ENCODE data around the gene CYP11A1.

Gene CYP11A1

GRCh38 chr15:74367296-74367854 is at the start of gene CYP11A1:
Gene CYP11A1, minus strand, starts transcription at chr15:74367646. Its CDS starts 61 bp downstream, at chr15:74367585.
- no peak within 1 kb of the TSS for H2AFZ ChIP-seq (ENCODE audit: low read depth, low read length)
- no peaks in the 10 kb centered on the region for H3K36me3 ChIP-seq (ENCODE audit: insufficient read depth, low read length)
- H3K27me3 ChIP-seq (ENCODE audit: insufficient read depth, low read length): peaks cover 64% of the 10 kb centered on the region
- H3K9me3 ChIP-seq (ENCODE audit: low read length): no peaks in the 10 kb centered on the region
- no peaks in the 10 kb centered on the region for H3K4me1 ChIP-seq (ENCODE audit: insufficient read depth, low read length)
- H3K4me3 ChIP-seq (ENCODE audit: low read length): no peak within 1 kb of the TSS

GRCh38 chr15:74417225-74417624 is 49.8 kb upstream of the CYP11A1 start:
- Histone ChIP-seq H3K9me3 (ENCODE audit: low read length) (no peaks in the 10 kb centered on the region), H3K27me3 (ENCODE audit: insufficient read depth, low read length) (no peaks in the 10 kb centered on the region), H3K4me1 (ENCODE audit: insufficient read depth, low read length) (peaks cover 15% of the 10 kb centered on the region), H2AFZ (ENCODE audit: low read depth, low read length) (no peak overlapping the region), H3K4me3 (ENCODE audit: low read length) (no peak overlapping the region), H3K36me3 (ENCODE audit: insufficient read depth, low read length) (peaks cover 2% of the 10 kb centered on the region)

GRCh38 chr15:74415966-74416916 is 48.8 kb upstream of the CYP11A1 start:
- Histone ChIP-seq H3K36me3 (ENCODE audit: insufficient read depth, low read length) (peaks cover 2% of the 10 kb centered on the region), H3K4me3 (ENCODE audit: low read length) (no peak overlapping the region)

GRCh38 chr15:74414603-74415338 is 47.3 kb upstream of the CYP11A1 start:
- H2AFZ ChIP-seq (ENCODE audit: low read depth, low read length): no peak overlapping the region
- H3K4me3 ChIP-seq (ENCODE audit: low read length): no peak overlapping the region
- H3K36me3 ChIP-seq (ENCODE audit: insufficient read depth, low read length): peaks cover 2% of the 10 kb centered on the region
- no peaks in the 10 kb centered on the region for H3K27me3 ChIP-seq (ENCODE audit: insufficient read depth, low read length)
- no peaks in the 10 kb centered on the region for H3K4me1 ChIP-seq (ENCODE audit: insufficient read depth, low read length)
- no peaks in the 10 kb centered on the region for H3K9me3 ChIP-seq (ENCODE audit: low read length)

More at GRCh38 chr15:74415966-74416916, 48.8 kb upstream of the CYP11A1 start:
- no peaks in the 10 kb centered on the region for H3K27me3 ChIP-seq (ENCODE audit: insufficient read depth, low read length)
- H2AFZ ChIP-seq (ENCODE audit: low read depth, low read length): no peak overlapping the region
- H3K9me3 ChIP-seq (ENCODE audit: low read length): no peaks in the 10 kb centered on the region
- peaks cover 6% of the 10 kb centered on the region for H3K4me1 ChIP-seq (ENCODE audit: insufficient read depth, low read length)

- H3K27me3 ChIP-seq (ENCODE audit: insufficient read depth, low read length): no peaks in the 10 kb centered on the region
- no peak overlapping the region for H2AFZ ChIP-seq (ENCODE audit: low read depth, low read length)
- H3K4me1 ChIP-seq (ENCODE audit: insufficient read depth, low read length): no peaks in the 10 kb centered on the region
- H3K9me3 ChIP-seq (ENCODE audit: low read length): no peaks in the 10 kb centered on the region
- H3K4me3 ChIP-seq (ENCODE audit: low read length): no peak overlapping the region
- H3K36me3 ChIP-seq (ENCODE audit: insufficient read depth, low read length): peaks cover 2% of the 10 kb centered on the region
Observed at GRCh38 chr15:74414081-74414580, 46.7 kb upstream of the CYP11A1 start.

- no peak overlapping the region for H3K4me3 ChIP-seq (ENCODE audit: low read length)
- H3K27me3 ChIP-seq (ENCODE audit: insufficient read depth, low read length): no peaks in the 10 kb centered on the region
- no peaks in the 10 kb centered on the region for H3K4me1 ChIP-seq (ENCODE audit: insufficient read depth, low read length)
- H3K36me3 ChIP-seq (ENCODE audit: insufficient read depth, low read length): peaks cover 2% of the 10 kb centered on the region
- H2AFZ ChIP-seq (ENCODE audit: low read depth, low read length): no peak overlapping the region
- no peaks in the 10 kb centered on the region for H3K9me3 ChIP-seq (ENCODE audit: low read length)
Observed at GRCh38 chr15:74413350-74414080, 46.1 kb upstream of the CYP11A1 start.

- H3K27me3 ChIP-seq (ENCODE audit: insufficient read depth, low read length): no peaks in the 10 kb centered on the region
Observed at GRCh38 chr15:74412159-74412558, 44.7 kb upstream of the CYP11A1 start.

GRCh38 chr15:74411686-74412085 is 44.2 kb upstream of the CYP11A1 start:
- H3K9me3 ChIP-seq (ENCODE audit: low read length): no peaks in the 10 kb centered on the region
- H3K36me3 ChIP-seq (ENCODE audit: insufficient read depth, low read length): peaks cover 2% of the 10 kb centered on the region
- peaks cover 10% of the 10 kb centered on the region for H3K4me1 ChIP-seq (ENCODE audit: insufficient read depth, low read length)
- H2AFZ ChIP-seq (ENCODE audit: low read depth, low read length): no peak overlapping the region
- no peak overlapping the region for H3K4me3 ChIP-seq (ENCODE audit: low read length)
- H3K27me3 ChIP-seq (ENCODE audit: insufficient read depth, low read length): no peaks in the 10 kb centered on the region

More at GRCh38 chr15:74412159-74412558, 44.7 kb upstream of the CYP11A1 start:
- no peaks in the 10 kb centered on the region for H3K9me3 ChIP-seq (ENCODE audit: low read length)
- H3K4me3 ChIP-seq (ENCODE audit: low read length): no peak overlapping the region
- peaks cover 2% of the 10 kb centered on the region for H3K36me3 ChIP-seq (ENCODE audit: insufficient read depth, low read length)
- peaks cover 6% of the 10 kb centered on the region for H3K4me1 ChIP-seq (ENCODE audit: insufficient read depth, low read length)
- H2AFZ ChIP-seq (ENCODE audit: low read depth, low read length): no peak overlapping the region

- H3K4me3 ChIP-seq (ENCODE audit: low read length): no peak overlapping the region
- H3K9me3 ChIP-seq (ENCODE audit: low read length): no peaks in the 10 kb centered on the region
- no peaks in the 10 kb centered on the region for H3K36me3 ChIP-seq (ENCODE audit: insufficient read depth, low read length)
- H3K4me1 ChIP-seq (ENCODE audit: insufficient read depth, low read length): peaks cover 13% of the 10 kb centered on the region
- no peaks in the 10 kb centered on the region for H3K27me3 ChIP-seq (ENCODE audit: insufficient read depth, low read length)
- no peak overlapping the region for H2AFZ ChIP-seq (ENCODE audit: low read depth, low read length)
Observed at GRCh38 chr15:74410502-74410901, 43.1 kb upstream of the CYP11A1 start.

GRCh38 chr15:74409225-74409624 is 41.8 kb upstream of the CYP11A1 start:
- Histone ChIP-seq H3K36me3 (ENCODE audit: insufficient read depth, low read length) (no peaks in the 10 kb centered on the region), H3K4me1 (ENCODE audit: insufficient read depth, low read length) (peaks cover 13% of the 10 kb centered on the region), H3K27me3 (ENCODE audit: insufficient read depth, low read length) (no peaks in the 10 kb centered on the region), H3K4me3 (ENCODE audit: low read length) (no peak overlapping the region), H2AFZ (ENCODE audit: low read depth, low read length) (no peak overlapping the region), H3K9me3 (ENCODE audit: low read length) (no peaks in the 10 kb centered on the region)

GRCh38 chr15:74408815-74409214 is 41.4 kb upstream of the CYP11A1 start:
- Histone ChIP-seq H2AFZ (ENCODE audit: low read depth, low read length) (no peak overlapping the region), H3K4me1 (ENCODE audit: insufficient read depth, low read length) (peaks cover 13% of the 10 kb centered on the region), H3K27me3 (ENCODE audit: insufficient read depth, low read length) (no peaks in the 10 kb centered on the region), H3K9me3 (ENCODE audit: low read length) (no peaks in the 10 kb centered on the region), H3K36me3 (ENCODE audit: insufficient read depth, low read length) (no peaks in the 10 kb centered on the region), H3K4me3 (ENCODE audit: low read length) (no peak overlapping the region)

- Histone ChIP-seq H3K4me3 (ENCODE audit: low read length) (no peak overlapping the region), H3K9me3 (ENCODE audit: low read length) (no peaks in the 10 kb centered on the region)
Observed at GRCh38 chr15:74408385-74408784, 40.9 kb upstream of the CYP11A1 start.

More at GRCh38 chr15:74408385-74408784, 40.9 kb upstream of the CYP11A1 start:
- no peaks in the 10 kb centered on the region for H3K36me3 ChIP-seq (ENCODE audit: insufficient read depth, low read length)
- H3K27me3 ChIP-seq (ENCODE audit: insufficient read depth, low read length): no peaks in the 10 kb centered on the region
- H2AFZ ChIP-seq (ENCODE audit: low read depth, low read length): no peak overlapping the region
- H3K4me1 ChIP-seq (ENCODE audit: insufficient read depth, low read length): peaks cover 13% of the 10 kb centered on the region

All from neuron (in vitro differentiated cells).